HCEC 1CT (cell line): Measurements from ENCODE around the gene COMTD1.

Experiments
- DNase-seq: peaks from one replicate; pipeline ENCODE4 v3.0.0-alpha.2; 2017

The COMTD1 gene

GRCh38 chr10:75235375-75236177 is at the start of gene COMTD1:
Gene COMTD1, minus strand, starts transcription at chr10:75235957. Its CDS starts 29 bp downstream, at chr10:75235928.
- peak; percentile 83 for DNase-seq

- DNase-seq = no peak
These were observed 48.1 kb upstream of the COMTD1 start for GRCh38 chr10:75283671-75284470.

- DNase-seq = no peak
These were observed 47.4 kb upstream of the COMTD1 start for GRCh38 chr10:75283078-75283670.

- DNase-seq = no peak
These were observed 46.2 kb upstream of the COMTD1 start for GRCh38 chr10:75281974-75282373.

- no peak for DNase-seq
These were observed 44.5 kb upstream of the COMTD1 start for GRCh38 chr10:75280236-75280635.

GRCh38 chr10:75276069-75276872 is 40.5 kb upstream of the COMTD1 start:
- DNase-seq = no peak

GRCh38 chr10:75272896-75273295 is 37.1 kb upstream of the COMTD1 start:
- DNase-seq = no peak

- no peak for DNase-seq
These were observed 36.3 kb upstream of the COMTD1 start for GRCh38 chr10:75272094-75272493.

- no peak for DNase-seq
These were observed 33.8 kb upstream of the COMTD1 start for GRCh38 chr10:75269605-75270004.

GRCh38 chr10:75266945-75267344 is 31.2 kb upstream of the COMTD1 start:
- peak; percentile 64 for DNase-seq

GRCh38 chr10:75265856-75266255 is 30.1 kb upstream of the COMTD1 start:
- no peak for DNase-seq

- DNase-seq = no peak
These were observed 28.0 kb upstream of the COMTD1 start for GRCh38 chr10:75263806-75264205.

- DNase-seq = no peak
These were observed 26.3 kb upstream of the COMTD1 start for GRCh38 chr10:75261813-75262705.

- no peak for DNase-seq
These were observed 25.2 kb upstream of the COMTD1 start for GRCh38 chr10:75260990-75261389.

- DNase-seq = no peak
These were observed 19.0 kb upstream of the COMTD1 start for GRCh38 chr10:75254739-75255138.

- no peak for DNase-seq
These were observed 17.8 kb upstream of the COMTD1 start for GRCh38 chr10:75253281-75254220.

- no peak for DNase-seq
These were observed 15.2 kb upstream of the COMTD1 start for GRCh38 chr10:75250934-75251333.

- no peak for DNase-seq
These were observed 12.0 kb upstream of the COMTD1 start for GRCh38 chr10:75247797-75248196.

GRCh38 chr10:75246506-75246905 is 10.7 kb upstream of the COMTD1 start:
- no peak for DNase-seq
